ENCODE measurements around the gene TMEM42. TPM values are rescaled to one million over a fixed set of nuclear protein-coding genes. Genes with fewer than 3 reads are reported as not detected.
A peak's percentile ranks its signal among the peaks of the same experiment; 100 is the strongest.

Gene TMEM42
- total RNA-seq, 4 donors from 2014 or later, result 12.2 to 48.6 (median 27.9) TPM

GRCh38 chr3:44883999-44884431, 22.3 kb downstream of the TMEM42 start:
- Histone ChIP-seq H3K4me3 (replicated peaks in 1 of 3) (no peak overlapping the region), H3K36me3 (no peaks in the 10 kb centered on the region), H3K4me1 (peaks cover 4 to 22% of the 10 kb centered on the region in 2 donors), H3K27me3 (no peaks in the 10 kb centered on the region), H3K27ac (peak overlapping the region in 1 of 3 donors; percentile 61), H3K9me3 (no peaks in the 10 kb centered on the region)
- no peak for TF ChIP-seq CTCF (IDR thresholded peaks at IDR 0.05)
- no peak for TF ChIP-seq POLR2A (IDR thresholded peaks at IDR 0.05)
- DNase-seq, result peak; percentile 51 to 69
- WGBS, 2 donors, result 9 to 15% methylated on average over 3 to 4 of the region's 4 CpGs
- intact Hi-C loops (cut with DNase I), result no loop called here

- intact Hi-C loops (cut with DNase I), result no loop called here
Observed at GRCh38 chr3:44885618-44886017, 23.9 kb downstream of the TMEM42 start.

GRCh38 chr3:44886561-44886960, 24.8 kb downstream of the TMEM42 start:
- Histone ChIP-seq H3K4me3 (replicated peaks in 1 of 3) (no peak overlapping the region), H3K36me3 (no peaks in the 10 kb centered on the region), H3K9me3 (no peaks in the 10 kb centered on the region), H3K4me1 (peaks cover 4 to 16% of the 10 kb centered on the region in 2 donors), H3K27me3 (no peaks in the 10 kb centered on the region), H3K27ac (no peak overlapping the region)
- WGBS, 2 donors, result 62 to 74% methylated on average over 3 of the region's 3 CpGs
- intact Hi-C loops (cut with DNase I), result no loop called here
- TF ChIP-seq CTCF (IDR thresholded peaks at IDR 0.05), result no peak
- TF ChIP-seq POLR2A (IDR thresholded peaks at IDR 0.05), result no peak
- DNase-seq, result no peak

More at GRCh38 chr3:44885618-44886017, 23.9 kb downstream of the TMEM42 start:
- no peaks in the 10 kb centered on the region for H3K9me3 ChIP-seq
- no peaks in the 10 kb centered on the region for H3K36me3 ChIP-seq
- 66 to 86% methylated on average over 4 of the region's 4 CpGs for WGBS, 2 donors
- H3K27ac ChIP-seq, result no peak overlapping the region
- peaks cover 4 to 16% of the 10 kb centered on the region in 2 donors for H3K4me1 ChIP-seq
- H3K4me3 ChIP-seq (replicated peaks in 1 of 3), result no peak overlapping the region
- TF ChIP-seq POLR2A (IDR thresholded peaks at IDR 0.05) (no peak), CTCF (IDR thresholded peaks at IDR 0.05) (no peak)
- no peak for DNase-seq
- H3K27me3 ChIP-seq, result no peaks in the 10 kb centered on the region

- no peak overlapping the region for H3K27ac ChIP-seq
- TF ChIP-seq CTCF (IDR thresholded peaks at IDR 0.05) (no peak), POLR2A (IDR thresholded peaks at IDR 0.05) (no peak)
- H3K4me1 ChIP-seq, result peaks cover 4 to 16% of the 10 kb centered on the region in 2 donors
- H3K27me3 ChIP-seq, result no peaks in the 10 kb centered on the region
- H3K9me3 ChIP-seq, result no peaks in the 10 kb centered on the region
- H3K4me3 ChIP-seq (replicated peaks in 1 of 3), result no peak overlapping the region
- WGBS, 2 donors, result 78 to 84% methylated on average over 7 of the region's 7 CpGs
- intact Hi-C loops (cut with DNase I), result no loop called here
- DNase-seq, result no peak
- H3K36me3 ChIP-seq, result no peaks in the 10 kb centered on the region
Observed at GRCh38 chr3:44887101-44887500, 25.4 kb downstream of the TMEM42 start.

GRCh38 chr3:44890258-44890657, 28.5 kb downstream of the TMEM42 start:
- no peak for DNase-seq
- 58 to 63% methylated on average over 3 of the region's 3 CpGs for WGBS, 2 donors
- H3K27me3 ChIP-seq, result no peaks in the 10 kb centered on the region
- no peaks in the 10 kb centered on the region for H3K4me1 ChIP-seq
- no peak overlapping the region for H3K4me3 ChIP-seq (replicated peaks in 1 of 3)
- intact Hi-C loops (cut with DNase I), result no loop called here
- H3K9me3 ChIP-seq, result no peaks in the 10 kb centered on the region
- no peaks in the 10 kb centered on the region for H3K36me3 ChIP-seq
- no peak overlapping the region for H3K27ac ChIP-seq
- TF ChIP-seq CTCF (IDR thresholded peaks at IDR 0.05), result no peak
- TF ChIP-seq POLR2A (IDR thresholded peaks at IDR 0.05), result no peak
